ENCODE measurements around the gene DCAF10.

DNA sequence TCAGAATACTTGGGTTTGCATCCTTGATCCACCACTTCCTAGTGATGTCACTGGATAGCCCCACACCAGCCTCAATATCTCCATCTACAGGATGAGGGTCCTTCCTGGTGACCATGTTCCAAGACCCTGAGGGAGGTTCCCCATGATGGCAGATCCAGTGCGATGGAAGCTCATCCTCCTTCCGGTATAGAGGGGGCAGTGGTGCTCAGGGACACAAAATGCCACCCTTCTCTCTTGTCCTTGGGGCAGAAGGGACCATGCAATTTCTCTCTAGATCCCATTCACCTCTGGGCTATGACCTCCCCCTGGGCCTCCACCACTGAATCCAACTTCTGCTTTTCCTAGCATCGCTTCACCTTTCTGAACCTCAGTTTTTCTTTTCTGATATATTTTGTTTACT, 108.7 kb downstream of the DCAF10 start:
- no peak for TF ChIP-seq YY1 (IDR thresholded peaks at IDR 0.05; ENCODE audit: insufficient read depth, insufficient read length)
- no peak for TF ChIP-seq ZNF274 (IDR thresholded peaks at IDR 0.05; ENCODE audit: low read depth, low read length)
- TF ChIP-seq SUZ12 (IDR thresholded peaks at IDR 0.05; ENCODE audit: extremely low read depth, insufficient read depth, insufficient read length) = no peak
